NCI-H226 (cell line): ENCODE measurements around the gene BANF1.
A peak's percentile ranks its signal among the peaks of the same experiment; 100 is the strongest.
"Not testable (repeated sequence)": the region's sequence is repeated elsewhere in the genome, so short reads cannot be mapped to it uniquely, and the experiment has no call there.

Experiments used
- DNase-seq: peaks from one replicate; pipeline ENCODE4 v3.0.0-alpha.2; 2015

The BANF1 gene

GRCh38 chr11:66011785-66012303 is 9.5 kb downstream of the BANF1 start, which contains the start of gene CST6:
Gene CST6, plus strand, starts transcription at chr11:66012008. Its CDS starts 37 bp downstream, at chr11:66012045.
- no peak for DNase-seq

- DNase-seq, result no peak
Observed at GRCh38 chr11:66012371-66012945, 10.2 kb downstream of the BANF1 start.

- peak; percentile 56 for DNase-seq
Observed at GRCh38 chr11:66012946-66013761, 10.9 kb downstream of the BANF1 start.

- DNase-seq, result no peak
Observed at GRCh38 chr11:66013762-66014100, 11.4 kb downstream of the BANF1 start.

GRCh38 chr11:66014804-66015453 is 12.6 kb downstream of the BANF1 start:
- DNase-seq, result no peak

- DNase-seq, result peak; percentile 61
Observed at GRCh38 chr11:66015454-66015881, 13.2 kb downstream of the BANF1 start.

GRCh38 chr11:66015936-66016792 is 13.9 kb downstream of the BANF1 start:
- no peak for DNase-seq

- no peak for DNase-seq
Observed at GRCh38 chr11:66016793-66017177, 14.5 kb downstream of the BANF1 start.

- DNase-seq, result no peak
Observed at GRCh38 chr11:66017321-66017720, 15.0 kb downstream of the BANF1 start.

GRCh38 chr11:66020212-66020611 is 17.9 kb downstream of the BANF1 start:
- no peak for DNase-seq

GRCh38 chr11:66020618-66021357 is 18.5 kb downstream of the BANF1 start:
- DNase-seq, result peak; percentile 57

- DNase-seq, result peak; percentile 58
Observed at GRCh38 chr11:66022401-66023185, 20.3 kb downstream of the BANF1 start.

GRCh38 chr11:66023186-66023440 is 20.8 kb downstream of the BANF1 start:
- DNase-seq, result not testable (repeated sequence)

GRCh38 chr11:66026017-66026529 is 23.8 kb downstream of the BANF1 start, which contains the start of gene CATSPER1:
Gene CATSPER1, minus strand, starts transcription at chr11:66026479. Its CDS starts 100 bp downstream, at chr11:66026379.
- DNase-seq, result no peak

GRCh38 chr11:66032957-66033735 is 30.8 kb downstream of the BANF1 start:
- DNase-seq, result no peak

GRCh38 chr11:66035653-66036333 is 33.5 kb downstream of the BANF1 start:
- no peak for DNase-seq

GRCh38 chr11:66036334-66036710 is 34.0 kb downstream of the BANF1 start:
- no peak for DNase-seq

GRCh38 chr11:66037327-66037726 is 35.0 kb downstream of the BANF1 start:
- DNase-seq, result no peak

GRCh38 chr11:66039765-66040164 is 37.5 kb downstream of the BANF1 start:
- no peak for DNase-seq
